GM21390 (cell line): Measurements from ENCODE around the gene STK32B.

Experiments
- ATAC-seq: cut with Tn5 transposase; IDR thresholded peaks from one replicate; pipeline ENCODE4 v1.9.1; 2021; ENCODE audit not compliant: unreplicated experiment

STK32B gene

DNA sequence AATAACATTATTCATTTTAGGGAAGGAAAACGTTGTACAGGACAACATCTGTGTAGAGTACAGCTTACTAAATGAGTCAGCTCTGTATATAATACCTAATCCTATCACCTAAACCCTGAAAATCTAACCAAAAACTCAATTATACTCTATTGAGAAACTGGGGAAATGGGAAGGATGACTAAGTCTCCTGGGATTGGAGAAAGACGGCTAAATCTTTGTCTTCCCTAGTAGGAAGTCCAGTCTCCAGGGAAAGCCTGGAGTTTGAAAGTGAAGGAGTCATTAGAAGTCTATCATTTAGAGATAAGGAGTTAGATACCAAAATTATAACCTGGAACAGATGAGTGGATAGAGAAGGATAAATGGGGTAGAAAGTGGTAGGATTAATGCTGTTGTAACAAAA, 286.5 kb downstream of the STK32B start:
- ATAC-seq = no peak

DNA sequence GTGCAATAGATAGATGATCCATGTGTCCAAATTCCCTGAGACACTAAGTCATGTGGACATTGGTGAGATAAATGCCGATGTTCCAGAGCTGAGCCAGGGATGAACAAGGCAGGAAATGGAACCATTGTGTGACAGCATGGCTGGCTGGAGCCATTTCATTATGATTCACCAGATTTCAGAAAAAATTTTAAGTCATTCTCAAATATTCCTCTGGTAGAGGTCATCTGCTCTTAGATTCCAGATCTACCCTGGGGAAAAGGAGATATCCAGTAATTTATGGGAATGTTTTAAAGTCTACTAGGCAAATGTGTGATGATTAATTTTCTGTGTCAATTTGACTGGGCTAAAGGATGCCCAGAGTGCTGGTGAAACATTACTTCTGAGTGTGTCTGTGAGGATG, 287.3 kb downstream of the STK32B start:
- no peak for ATAC-seq

DNA sequence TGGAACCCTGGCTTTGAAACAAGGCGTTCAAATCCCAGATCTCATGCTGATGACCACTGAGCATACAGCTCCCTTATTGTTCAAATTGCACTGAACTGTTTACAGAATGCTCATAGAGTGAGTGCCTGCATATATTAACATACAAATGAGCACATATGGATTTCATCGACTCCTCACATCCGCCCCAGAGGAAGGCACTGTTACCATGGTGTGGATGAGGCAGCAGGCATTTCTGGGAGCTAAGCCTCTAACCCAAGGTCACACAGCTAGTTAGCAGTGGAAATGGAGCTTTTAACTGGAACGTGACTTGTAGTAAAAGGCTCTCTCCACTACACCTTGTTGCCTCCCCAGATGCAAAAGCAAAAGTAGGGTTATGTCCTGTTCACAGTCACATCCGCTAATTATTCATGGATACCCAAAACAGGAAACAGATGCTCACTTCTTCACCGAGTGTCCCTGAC, 289.7 kb downstream of the STK32B start:
- no peak for ATAC-seq

DNA sequence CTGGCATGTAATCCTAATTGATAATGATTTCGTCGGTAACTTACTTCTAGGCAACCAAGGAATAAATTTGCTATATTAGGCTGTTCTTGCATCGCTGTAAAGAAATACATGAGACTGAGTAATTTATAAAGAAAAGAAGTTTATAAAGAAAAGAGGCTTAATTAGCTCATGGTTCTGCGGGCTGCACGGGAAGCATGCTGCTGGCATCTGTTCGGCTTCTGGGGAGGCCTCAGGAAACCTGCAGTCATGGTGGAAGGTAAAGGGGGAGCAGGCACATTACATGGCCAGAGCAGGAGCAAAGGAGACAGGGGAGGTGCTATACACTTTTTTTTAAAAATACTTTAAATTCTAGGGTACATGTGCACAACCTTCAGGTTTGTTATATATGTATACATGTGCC, 290.2 kb downstream of the STK32B start:
- no peak for ATAC-seq

DNA sequence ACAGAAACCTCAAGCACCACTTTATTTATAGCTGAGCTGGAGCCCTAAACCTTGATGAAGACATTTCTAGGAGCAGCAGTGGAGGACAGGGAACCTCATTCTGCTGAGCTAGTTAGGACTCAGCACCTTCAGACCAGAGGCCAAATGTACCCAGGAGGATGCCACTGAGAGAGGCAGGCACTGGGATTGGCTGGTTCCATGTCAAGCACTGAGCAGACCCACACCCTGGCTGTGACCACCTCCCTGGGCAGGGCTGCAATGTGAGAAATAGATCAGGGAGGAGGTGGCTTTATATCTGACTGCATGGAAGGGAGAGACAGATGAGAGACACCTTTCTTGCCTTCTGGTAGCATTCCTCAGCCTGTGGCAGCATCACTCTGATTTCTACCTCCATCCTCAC, 304.6 kb downstream of the STK32B start:
- no peak for ATAC-seq

DNA sequence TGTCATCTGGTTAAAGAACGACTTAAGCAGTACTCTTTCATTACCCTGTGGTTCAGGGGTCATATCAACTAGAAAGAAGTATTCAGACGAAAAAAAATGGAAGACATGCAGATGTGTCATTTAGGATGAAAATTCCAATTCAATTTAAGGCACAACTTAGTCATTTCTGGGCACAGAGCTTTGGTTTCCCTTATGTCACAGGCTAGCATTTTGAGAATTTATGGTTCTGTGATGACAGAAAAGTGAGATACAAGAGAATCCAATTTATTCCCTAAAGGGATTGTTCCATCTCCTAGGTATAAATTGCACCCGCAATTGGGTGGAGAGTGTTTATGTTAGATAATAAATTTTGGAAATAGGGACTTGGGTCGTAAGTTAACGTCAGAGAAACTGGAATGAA, 306.6 kb downstream of the STK32B start:
- no peak for ATAC-seq

DNA sequence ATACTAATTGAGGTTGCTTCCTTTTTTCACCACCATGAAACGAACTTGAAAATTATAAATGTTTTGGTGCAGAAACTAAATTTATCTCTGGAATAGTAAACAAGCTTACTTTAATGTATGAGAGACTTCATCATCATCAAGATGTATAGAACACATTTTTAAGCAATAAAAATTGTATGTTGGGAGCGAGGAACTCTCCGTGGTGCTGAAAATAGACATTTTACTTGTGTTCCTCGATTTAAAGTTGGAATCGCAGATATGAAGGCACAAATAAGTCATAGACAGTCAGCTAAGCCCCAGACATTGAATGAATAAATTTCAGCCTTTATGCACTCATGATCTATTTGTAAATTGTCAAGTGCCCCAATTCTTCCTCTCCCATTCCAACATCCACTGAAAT, 310.7 kb downstream of the STK32B start:
- ATAC-seq = no peak

DNA sequence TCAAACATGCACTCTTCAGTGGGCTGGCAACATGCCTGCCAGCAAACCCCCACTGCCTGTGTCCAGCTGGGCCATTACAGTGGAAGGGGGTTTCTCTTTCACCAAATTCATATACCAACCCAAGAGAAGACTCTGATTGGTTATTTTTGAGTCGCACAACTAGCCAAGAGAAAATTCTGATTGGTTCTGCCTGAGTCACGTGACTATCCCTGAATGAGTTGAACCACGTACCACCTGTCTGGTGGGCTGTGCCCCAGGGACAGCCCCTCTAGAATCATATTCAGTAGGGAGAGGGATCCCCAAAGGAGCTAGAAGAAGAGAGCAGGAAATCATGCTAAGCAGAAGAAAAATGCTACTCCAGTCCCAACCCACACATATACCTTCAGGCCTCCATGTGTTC, 313.1 kb downstream of the STK32B start:
- ATAC-seq = no peak

DNA sequence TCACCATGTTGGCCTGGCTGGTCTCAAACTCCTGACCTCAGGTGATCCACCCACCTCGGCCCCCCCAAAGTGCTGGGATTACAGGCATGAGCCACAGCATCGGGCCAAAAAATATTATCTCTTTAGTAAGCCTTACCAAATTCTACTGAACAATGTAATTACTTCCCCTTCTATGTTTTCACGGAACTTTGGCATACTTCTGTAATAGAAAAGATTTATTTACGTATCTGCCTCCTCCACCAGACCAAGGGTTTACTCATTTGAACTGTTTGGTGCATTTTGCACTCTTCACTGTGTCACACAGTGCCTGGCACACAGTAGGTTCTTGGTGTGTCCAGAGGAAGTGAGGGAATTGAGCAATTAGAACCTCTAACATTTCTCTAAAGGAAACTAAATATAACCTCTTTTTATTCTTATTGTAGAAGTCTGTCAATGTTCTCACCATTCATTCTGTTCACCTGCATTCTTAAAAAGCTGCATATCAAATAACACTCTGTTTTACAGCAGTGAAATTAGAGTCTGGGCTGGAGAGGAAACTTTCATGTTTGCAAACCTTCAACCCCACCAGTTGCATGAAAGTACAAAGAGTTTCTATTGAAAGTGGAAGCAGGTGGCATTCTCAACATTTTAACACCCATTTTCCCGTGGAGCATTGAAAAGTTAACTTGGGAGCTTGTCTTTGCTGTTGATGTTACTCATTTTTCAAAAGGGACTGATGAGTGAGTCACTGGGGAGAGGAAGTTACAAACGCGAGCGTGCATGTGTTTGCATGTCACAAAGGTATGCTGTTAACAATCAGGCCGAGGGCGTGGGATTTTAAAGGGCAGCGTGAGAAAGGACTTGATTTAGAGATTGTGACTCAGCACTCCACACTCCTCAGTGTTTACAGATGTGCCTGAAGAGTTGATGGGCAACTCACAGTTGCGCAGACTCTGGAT, 314.1 kb downstream of the STK32B start:
- no peak for ATAC-seq

DNA sequence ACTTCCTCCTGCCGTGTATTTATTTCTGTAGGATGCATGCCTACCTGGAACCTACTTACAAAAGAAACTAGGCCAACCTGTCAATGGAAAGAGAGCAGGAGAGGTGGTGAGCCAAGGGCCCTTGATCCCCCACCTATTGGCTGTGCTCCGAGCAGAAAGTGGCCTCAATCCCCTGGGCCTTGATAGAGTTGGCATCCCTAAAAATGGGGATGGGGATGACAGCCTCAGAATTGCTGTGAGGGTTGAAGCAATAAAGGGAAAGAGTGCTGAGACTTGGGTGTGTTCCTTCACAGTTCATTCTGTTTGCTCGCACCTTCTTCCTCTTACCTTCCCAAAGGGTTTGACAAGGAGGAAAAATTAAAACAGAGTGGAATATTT, 314.7 kb downstream of the STK32B start:
- no peak for ATAC-seq

DNA sequence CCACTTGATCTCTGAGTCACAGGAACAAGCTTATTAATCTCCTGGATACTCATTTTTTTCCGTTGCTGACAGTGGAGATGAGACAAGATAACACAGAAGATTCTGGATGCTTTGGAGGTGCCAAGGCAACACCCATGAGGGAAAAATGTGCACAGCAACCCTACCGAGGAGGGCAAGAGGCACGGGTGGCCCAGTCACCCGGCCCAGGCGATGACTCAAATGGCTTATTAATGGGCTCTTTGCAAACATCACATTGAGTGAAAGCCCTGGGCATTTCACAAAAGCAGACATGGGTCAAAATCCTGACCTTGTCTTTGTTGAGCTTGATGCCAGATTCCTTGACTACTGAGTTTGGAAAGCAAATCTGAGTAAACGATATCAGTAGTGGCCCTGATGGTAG, 315.1 kb downstream of the STK32B start:
- ATAC-seq = no peak

DNA sequence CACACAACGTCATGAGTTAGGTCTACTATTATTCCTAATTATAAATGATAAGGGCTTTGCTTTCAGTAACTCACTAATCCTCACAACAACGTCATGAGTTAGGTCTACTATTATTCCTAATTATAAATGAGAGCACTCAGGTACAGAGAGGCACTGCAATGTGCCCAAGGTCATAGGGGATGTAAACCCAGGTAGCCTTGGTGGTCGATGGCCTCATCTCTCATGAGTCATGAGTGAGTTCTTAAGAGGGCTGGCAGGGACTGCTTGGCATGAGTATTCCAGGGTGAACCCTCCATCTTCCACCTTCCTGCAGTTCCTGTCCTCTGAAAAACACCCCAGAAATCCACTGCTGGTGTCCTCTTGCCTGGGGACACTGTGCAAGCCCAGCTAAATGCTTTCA, 317.1 kb downstream of the STK32B start:
- ATAC-seq = no peak

DNA sequence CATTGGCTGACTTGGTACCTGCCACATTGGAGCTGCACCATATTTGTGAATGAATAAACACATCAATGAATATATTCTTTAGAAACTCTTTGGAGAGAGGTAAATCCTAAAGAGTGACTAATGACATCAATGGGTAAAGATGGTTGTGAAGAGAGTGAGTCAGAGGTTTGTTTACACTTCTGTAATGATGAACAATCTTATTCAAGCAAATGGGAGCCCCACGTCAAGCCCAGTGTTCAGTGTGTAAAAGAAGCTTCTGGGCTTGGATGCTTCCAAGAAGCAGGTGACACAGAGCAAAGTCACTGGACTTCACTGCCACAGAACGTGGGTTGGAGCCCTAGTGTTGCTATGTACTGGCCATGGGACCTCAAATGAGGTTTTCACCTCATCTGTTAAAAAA, 319.0 kb downstream of the STK32B start:
- no peak for ATAC-seq

DNA sequence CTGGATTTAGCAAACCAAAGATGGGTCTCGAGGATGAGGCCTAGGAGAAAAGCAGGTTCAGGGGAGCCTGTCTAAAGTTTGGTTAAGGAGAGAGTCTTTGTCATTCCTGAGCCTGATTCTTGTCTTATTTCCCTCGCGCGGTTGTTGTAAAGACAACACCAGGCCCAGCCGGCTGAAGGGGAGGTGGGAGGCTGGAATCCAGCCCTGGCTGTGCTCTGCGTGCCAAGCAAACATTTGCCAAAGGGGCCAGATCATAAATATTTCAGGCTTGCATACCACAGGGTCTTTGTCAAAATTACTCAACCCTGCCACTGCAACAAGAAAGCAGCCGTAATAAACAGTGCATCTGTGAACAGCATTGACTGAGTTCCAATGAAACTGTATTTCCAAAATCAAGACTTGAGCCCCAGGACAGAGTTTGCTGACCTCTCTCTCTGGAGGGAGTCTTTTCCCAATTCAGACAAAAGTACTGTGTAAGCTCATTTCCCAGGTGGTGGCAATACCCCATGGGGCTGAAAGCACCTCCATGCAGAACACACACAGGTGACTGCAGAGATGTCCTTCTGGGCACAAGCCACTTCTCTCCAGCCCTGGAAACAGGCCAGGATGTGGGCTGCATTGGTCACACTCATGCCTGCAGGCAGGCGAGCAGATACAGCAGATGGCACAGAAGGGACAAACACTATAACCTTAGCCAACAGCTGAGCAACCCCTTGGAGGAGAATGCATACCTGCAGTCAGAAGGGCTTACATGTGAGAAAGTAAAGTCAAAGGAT, 320.3 kb downstream of the STK32B start:
- no peak for ATAC-seq

DNA sequence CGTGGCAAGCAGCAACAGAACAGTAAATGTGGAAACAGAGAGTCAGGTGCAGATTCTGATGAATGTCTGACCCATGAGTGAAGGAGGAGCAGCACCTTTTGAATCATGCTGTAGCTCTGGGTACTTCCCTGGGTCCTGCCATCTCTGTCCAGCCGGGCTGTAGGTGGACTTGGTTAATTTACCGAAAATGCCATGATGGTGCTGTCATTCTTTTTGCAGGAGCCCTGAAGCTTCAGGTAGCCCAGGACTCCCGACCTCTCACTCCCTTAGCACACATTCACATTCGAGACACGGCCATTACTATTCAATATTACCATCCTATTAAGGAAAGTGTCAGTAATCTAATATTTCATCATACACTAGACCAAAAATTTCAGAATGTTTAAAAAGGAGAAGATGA, 320.9 kb downstream of the STK32B start:
- no peak for ATAC-seq

DNA sequence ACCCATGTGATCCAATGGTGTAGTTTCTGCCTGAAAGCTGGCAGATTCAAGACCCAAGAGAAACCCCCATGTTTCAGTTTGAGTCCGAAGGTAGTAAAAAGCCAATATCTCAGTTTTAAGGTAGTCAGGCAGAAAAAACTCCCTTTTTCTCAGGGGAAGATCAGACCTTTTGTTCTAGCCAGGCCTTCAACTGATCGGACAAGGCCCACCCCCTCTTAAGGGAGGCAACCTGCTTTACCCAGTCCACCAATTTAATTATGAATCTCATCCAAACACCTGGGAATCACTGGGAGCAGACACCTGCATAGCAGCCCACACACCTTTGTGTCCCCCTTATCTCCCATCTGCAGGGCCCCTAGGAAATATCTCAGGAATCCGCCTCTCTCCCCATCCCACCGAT, 322.0 kb downstream of the STK32B start:
- no peak for ATAC-seq

DNA sequence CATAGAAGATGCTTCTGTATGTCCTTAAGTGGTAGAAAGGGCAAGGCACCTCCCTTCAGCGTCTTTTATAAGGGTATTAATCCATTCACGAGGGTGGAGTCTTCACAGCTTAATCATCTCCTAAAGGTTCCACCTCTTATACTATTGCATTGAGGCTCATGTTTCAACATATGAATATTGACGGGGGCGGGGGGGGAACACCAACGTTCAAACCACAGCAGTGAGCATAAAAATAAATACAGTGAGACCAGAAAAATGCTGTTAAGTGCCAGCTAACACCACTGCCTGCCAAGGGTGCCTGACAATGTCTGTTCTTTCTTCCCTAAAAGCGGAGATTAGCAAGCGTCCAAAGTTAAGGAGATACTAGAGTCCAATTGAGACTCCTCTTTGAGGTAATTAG, 323.3 kb downstream of the STK32B start:
- no peak for ATAC-seq

DNA sequence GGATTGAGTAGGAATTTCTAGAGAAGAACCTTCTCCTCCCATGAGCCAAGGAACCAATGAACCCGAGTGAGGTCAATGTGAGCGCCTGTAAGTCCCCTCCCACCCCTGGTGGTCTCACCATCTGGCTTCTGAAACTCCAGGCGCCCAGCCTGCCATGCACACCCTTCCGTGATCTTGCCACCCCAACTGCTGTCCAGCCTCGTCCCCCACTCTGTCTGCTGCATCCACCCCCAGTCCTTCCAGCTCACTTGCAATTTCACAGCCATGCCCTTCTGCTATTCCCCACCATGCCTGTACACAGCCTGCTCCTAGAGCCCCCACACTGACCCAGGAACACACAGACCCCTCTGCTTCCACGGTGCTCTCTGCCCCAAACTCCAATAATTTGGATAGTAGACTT, 323.7 kb downstream of the STK32B start:
- ATAC-seq = no peak

DNA sequence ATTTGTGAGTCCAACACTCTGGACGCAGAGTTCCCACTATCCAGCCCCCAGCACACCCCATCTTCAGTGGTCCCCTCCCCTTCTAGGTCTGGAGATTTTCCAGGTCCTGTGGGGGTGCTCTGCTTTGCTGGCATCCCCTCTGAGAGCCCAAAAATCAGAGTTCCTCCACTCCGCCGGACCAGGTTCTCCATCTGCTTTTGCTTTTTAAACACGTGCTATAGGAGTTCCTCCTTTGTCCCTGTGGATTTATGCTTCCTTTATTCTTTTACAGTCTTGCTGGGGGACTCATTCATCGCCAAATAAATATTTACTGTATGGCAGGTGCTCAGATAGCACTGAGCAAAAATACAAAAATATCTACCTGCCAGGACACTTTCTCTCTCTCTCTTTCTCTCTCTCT, 324.7 kb downstream of the STK32B start:
- no peak for ATAC-seq

DNA sequence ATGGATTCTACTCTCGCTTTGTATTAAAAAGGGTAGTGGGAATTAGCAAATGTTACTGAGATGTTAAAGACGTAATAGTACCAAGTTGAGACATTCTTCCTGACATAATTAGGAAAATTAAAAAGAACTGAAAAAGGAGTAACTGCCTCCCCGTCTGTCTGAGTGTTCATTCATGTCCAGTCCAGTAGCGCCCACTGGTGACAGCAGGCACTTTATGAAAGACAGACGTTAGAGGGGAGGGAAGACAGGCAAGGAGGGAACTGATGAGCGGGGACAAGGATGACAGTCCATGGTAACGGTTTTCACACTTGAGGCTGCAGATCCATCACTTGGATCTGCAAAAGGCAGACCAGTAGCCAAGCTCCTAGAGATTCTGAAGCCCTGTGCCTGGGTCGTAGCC, 326.7 kb downstream of the STK32B start:
- no peak for ATAC-seq

DNA sequence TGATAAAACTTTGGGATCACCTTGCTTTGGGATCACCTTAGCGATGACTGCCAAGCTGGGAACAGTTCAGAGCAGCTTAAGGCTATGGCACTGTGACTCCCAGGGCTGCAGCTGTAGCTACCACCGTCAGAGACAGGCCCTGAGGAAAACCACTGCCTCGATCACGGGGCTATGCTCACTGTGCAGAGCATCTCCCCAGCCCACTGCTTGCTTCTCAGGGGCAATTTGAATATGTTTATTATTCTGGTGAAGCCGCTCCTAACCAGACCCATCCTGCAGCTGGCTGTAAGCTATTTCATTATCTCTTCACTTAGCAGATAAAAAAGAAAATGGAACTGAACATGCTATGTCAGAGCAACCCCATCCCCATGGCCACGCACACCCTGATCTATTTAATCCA, 328.6 kb downstream of the STK32B start:
- no peak for ATAC-seq

DNA sequence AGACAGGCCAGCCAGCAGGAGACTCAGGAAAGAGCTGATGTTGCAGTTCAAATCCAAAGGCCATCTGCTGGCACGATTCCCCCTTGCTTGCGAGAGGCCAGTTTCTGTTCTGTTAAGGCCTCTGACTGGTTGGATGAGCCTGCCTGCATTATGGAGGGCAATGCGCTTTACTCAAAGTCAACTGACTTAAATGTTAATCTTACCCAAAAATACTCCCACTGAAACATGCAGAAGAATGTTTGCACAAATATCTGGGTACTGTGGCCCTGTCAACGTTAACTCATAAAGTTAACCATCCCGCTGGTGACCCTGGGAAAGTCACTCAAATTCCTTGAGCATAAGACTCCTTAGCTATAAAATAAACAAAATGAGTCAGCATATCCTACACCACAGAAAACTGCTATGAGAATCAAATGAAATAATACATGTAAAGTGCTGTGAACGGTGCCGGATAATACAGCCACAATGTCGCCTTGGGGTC, 330.7 kb downstream of the STK32B start:
- ATAC-seq = no peak
